Measurements from ENCODE around the gene DDA1.

Gene DDA1

GRCh38 chr19:17312189-17313113 lies 3.1 kb downstream of the DDA1 start:
- DNase-seq = no peak

DNA sequence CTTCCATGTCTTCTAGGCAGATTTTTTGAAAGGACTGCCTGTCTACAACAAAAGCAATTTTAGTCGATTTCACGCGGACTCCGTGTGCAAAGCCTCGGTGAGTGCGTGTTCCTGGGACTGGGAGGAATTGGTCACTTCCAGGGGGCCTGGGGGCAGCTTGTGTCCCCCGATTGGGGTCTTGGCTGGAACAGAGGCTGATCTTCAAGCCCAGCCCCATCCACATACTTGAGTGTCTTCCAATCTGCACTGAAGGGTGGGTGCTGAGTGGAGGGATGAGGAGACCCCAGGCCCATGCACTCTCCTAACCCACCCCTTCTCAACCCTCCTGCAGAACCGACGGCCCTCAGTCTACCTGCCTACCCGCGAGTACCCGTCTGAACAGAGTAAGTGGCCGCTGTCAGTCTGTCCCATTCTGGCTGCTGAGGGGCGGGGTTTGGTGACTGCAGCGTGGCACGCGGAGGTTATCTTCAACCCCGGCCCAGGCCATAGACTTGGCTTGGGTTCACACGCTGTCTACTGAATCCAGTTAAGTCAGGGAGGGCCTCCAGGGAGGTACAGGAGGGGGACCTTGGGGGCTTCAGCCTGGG lies 4.7 kb downstream of the DDA1 start:
- no peak for DNase-seq

GRCh38 chr19:17318966-17319365 lies 9.6 kb downstream of the DDA1 start:
- no peak for DNase-seq

DNA sequence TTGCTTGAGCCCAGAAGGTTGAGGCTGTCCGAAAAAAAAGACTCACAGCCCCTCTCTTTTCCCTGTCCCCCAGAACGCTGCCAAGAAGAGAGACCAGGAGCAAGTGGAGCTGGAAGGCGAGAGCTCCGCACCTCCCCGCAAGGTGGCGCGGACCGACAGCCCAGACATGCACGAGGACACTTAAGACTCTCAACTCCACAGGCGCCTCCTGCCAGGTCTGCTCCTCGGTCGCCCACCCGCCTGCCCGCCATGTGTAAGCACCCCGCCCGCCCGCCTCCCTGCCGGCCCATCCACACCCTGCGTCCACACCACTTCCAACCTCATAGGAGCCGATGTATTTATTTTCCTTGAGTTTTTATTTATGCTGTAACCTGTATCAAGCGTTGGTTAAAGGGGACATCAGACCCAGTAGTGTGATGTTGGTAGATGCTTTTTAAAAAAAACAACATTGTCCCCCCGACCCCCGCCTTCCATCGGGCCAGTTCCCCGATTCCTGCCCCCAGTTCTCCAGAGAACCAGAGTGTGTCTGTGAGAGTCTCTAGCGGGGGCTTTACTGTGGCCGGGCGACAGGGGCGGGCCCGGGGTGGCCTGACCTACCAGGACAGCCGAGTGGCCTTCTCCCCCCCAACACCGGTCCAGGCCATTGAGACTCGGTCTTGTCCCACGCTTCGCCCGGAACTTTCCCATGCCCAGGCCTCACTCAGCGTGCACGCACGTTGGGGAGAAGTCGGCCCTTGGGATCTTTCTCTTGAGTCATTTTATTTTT lies 10.3 kb downstream of the DDA1 start:
- no peak for DNase-seq

GRCh38 chr19:17320435-17320834 lies 11.1 kb downstream of the DDA1 start:
- DNase-seq = no peak

DNA sequence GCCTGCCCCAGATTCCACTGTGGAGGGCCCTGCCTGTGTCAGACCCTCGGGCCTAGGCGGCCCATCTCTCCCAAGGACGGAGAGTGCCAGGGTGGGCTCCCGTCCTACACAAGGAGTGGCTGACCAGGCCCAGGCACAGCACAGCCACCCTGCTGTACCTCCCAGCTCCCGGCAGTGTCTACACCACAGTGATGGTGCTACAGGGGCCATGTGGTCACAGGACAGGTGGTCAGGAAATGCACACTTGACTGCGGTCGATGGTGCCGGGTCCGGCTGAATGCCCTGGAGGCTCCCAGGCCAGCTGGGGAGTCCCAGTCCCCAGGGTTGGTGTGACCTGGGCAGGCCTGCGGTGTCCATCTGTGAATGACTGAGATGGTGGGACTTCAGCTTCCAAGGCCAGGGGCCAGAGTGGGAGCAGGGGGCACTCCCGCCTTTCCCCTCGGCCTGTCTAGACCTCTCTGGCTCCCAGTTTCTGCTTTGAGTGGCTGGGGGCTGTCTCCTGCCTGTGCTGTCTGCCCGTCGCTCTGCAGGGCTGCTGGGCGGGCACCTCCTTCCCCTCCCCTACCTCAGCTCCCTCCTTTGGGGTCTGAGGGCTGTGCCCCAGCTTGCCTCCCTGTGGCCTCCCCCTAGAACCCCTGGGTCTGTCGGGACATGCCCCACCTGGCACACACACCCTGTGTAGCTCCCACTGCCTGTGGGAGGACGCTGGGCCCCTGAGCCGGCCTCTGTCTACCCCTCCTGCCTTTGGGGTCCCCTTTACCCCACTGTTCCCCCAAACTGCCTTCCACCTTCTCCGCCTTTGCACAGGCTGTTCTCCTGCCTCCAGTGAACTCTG lies 12.5 kb downstream of the DDA1 start:
- no peak for DNase-seq

DNA sequence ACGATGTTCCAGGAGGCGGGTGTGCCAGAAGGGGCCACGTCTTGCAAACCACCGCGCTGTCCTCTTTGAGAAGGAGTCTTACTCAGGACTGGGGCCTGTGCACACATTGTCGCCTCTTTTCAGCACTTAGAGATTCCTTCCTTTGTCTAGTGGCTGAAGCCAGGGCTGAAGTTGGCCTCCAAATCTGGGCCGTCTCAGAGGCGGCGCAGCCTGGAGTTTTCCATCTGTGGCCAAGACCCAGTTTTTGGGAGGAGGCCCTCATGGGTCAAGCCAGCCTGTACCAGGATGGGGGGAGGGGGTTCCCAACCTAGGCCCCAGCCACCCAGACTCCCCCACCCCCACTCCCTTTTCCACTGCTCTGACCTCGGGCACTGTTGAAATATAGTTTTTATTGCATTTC lies 13.5 kb downstream of the DDA1 start:
- no peak for DNase-seq

GRCh38 chr19:17323300-17323963 lies 14.1 kb downstream of the DDA1 start:
- no peak for DNase-seq

GRCh38 chr19:17323964-17324332 lies 14.6 kb downstream of the DDA1 start:
- no peak for DNase-seq

DNA sequence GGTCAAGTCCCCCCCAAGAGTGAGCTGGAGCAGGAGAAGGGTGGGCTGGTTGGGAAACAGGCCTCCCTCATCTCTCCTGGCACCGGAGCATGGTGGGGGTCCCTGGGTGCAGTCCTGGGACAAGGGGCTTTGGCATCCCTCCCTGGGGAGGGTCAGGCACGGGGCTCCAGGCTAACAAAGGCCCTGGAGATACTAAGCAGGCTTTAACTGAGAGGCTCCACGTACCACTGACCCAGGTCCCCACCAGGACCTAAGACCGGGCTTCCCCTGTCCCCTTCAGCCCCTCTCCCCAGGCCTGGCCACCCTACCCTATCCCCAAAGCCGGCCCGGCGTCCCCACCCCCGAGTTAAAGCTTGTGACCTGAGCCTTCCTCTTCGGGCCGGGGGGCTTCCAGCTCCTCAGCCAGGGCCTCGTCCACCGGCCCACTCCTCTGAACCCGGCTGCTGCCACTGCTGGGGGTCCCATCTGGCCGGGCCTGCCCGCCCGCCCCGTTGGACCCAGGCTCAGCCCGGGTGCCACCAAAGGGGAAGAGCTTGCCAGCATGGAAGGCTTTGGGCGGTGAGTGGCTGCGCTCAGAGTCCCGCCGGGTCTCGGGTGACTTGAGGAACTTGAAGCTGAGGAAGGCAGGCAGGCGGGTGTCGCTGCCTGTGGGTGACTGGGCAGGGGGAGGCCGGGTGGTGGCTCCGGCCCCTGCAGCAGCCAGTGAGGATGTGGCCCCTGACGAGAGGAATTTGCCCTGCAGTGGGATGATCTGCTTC lies 15.2 kb downstream of the DDA1 start:
- no peak for DNase-seq

- no peak for DNase-seq
Measured at GRCh38 chr19:17325133-17325532, 15.8 kb downstream of the DDA1 start.

GRCh38 chr19:17325881-17326594 lies 16.7 kb downstream of the DDA1 start:
- DNase-seq = no peak

DNA sequence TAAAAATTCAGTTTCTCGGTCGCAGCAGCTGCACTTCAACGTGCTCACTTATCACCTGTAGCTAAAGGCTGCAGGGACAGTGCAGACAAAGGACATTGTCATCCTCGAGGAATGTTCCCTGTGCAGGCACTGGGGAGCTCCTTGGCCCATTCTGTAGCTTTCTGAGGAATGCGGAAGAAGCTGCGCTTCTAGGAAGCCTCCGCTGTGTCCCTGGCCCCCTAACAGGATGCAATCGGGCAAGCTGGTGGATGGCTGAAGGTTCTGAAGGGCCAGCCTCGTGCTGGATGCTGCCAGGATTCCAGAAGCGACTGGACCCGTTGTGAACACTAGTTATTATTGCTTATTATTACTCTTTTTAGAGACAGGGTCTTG lies 17.2 kb downstream of the DDA1 start:
- DNase-seq = no peak

DNA sequence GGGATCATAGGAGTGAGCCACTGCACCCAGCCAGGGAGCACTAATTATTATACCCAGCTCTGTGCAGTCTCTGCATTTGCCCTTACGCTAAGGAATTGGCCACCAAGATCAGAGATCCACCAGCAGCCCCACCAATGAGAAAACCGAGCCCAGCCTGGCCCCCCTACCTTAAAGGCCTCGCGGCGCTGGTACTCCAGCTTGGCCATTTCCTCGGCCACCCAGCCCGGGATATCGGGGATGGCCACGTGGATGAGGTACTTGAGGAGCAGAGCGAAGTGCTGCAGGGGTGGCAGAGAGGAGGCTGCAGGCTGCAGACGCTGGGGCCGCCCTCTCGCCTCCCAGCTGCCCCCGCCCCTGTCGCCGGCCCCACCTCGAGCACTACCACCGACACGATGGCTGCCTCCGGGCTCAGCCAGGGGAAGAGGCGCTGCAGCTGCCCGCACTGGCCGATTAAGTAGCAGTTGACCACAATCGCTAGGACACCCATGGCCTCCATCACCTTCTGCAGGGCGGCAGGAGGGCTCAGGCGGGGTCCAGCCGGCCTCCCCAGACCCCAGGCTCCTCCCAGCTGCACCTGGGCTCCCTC lies 17.8 kb downstream of the DDA1 start:
- DNase-seq = no peak

- DNase-seq = peak; percentile 83
Measured at GRCh38 chr19:17327654-17328516, 18.5 kb downstream of the DDA1 start.

GRCh38 chr19:17328517-17329365 lies 19.4 kb downstream of the DDA1 start:
- DNase-seq = no peak

DNA sequence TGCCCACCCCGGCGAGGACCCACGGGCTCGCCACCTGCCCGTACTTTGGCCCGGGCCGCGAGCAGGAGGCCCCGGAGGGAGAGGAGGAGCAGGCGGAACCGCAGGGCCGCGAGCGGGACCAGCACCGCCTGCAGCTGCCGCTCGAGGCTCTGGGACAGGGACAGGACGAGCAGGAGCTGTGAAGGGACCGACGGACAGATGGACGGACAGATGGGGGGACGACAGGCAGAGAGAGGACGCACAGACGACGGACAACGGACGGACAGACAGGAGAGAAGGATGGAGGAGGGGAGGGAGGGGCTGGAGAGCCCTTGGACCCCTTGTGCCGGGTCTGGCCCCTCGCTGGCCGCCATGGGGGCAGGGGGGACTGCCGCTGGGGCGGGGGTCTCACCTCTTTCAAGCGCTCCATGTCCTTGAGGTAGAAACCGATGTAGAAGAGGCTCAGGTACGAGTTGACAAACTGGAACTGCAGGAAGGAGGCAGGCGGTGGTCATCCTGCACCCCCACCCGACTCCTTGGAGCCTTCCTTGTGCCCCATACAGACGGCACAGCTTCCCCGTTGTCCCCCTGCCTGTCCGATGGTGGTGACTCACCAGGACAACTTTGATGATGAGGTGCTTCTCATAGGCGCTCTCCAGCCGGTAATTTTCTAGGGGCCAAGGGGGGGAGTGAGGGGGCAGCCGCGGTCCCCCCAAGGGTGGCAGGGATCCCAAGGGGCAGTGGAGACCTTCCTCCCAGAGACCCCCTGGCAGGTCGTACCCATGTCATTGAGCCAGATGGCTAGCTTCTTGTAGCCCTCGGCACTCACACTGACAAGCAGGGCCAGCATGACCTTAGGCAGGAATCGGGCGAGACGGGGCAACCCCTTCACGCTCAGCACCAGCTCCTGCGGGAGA lies 20.3 kb downstream of the DDA1 start:
- DNase-seq = no peak

All from NCI-H226 (cell line).